GM10248 (cell line): ENCODE measurements around the gene PHF1.

ENCODE experiments used
- CTCF ChIA-PET: fragments of 300-600 bp; sonication (Branson Sonifier 250); formaldehyde crosslinking; extraction: SDS; loops from one replicate; lab custom pipeline; 2021; ENCODE audit warnings: antibody characterized with exemption; lab: Yijun Ruan, JAX
- POLR2A ChIA-PET: fragments of 350-650 bp; sonication (Branson Sonifier 250); formaldehyde crosslinking; extraction: SDS; loops from one replicate; lab custom pipeline; 2020; ENCODE audit warnings: antibody characterized with exemption; lab: Yijun Ruan, JAX
- DNase-seq: peaks from one replicate; pipeline ENCODE4 v3.0.0; 2012; ENCODE audit errors: extremely low spot score
- CTCF ChIP-seq: IDR thresholded peaks from 2 replicates; pipeline ENCODE4 v1.5.1; 2012; ENCODE audit warnings: mild to moderate bottlenecking, low read depth; ENCODE audit errors: extremely low read depth, missing control alignments, control extremely low read depth

PHF1 gene

GRCh38 chr6:33446356-33446755 is 35.5 kb downstream of the PHF1 start:
- no peak for DNase-seq
- ChIA-PET CTCF (interaction anchor here (0.9 kb wide), 1 partner anchor 8 kb away, joined by 3 read pairs; the partner anchor contains the start of gene ZBTB9), POLR2A (interaction anchor here (0.6 kb wide), 1 partner anchor 105 kb away, joined by 3 read pairs; no protein-coding TSS in a partner anchor)
- TF ChIP-seq CTCF: no peak

- DNase-seq: no peak
- POLR2A ChIA-PET: no interaction called here
- TF ChIP-seq CTCF: no peak
- CTCF ChIA-PET: interaction anchor here (1.1 to 1.5 kb wide), 2 partner anchors 10 to 18 kb away, joined by 3 to 6 read pairs; no protein-coding TSS in a partner anchor
Measured at GRCh38 chr6:33450434-33450833, 39.6 kb downstream of the PHF1 start.

- CTCF ChIA-PET: no interaction called here
- POLR2A ChIA-PET: no interaction called here
- TF ChIP-seq CTCF: no peak
- peak; percentile 7 for DNase-seq
Measured at GRCh38 chr6:33451606-33452005, 40.8 kb downstream of the PHF1 start.

GRCh38 chr6:33452496-33452895 is 41.7 kb downstream of the PHF1 start:
- CTCF ChIA-PET: no interaction called here
- no peak for TF ChIP-seq CTCF
- no peak for DNase-seq
- POLR2A ChIA-PET: no interaction called here

GRCh38 chr6:33453393-33454008 is 42.7 kb downstream of the PHF1 start:
- DNase-seq: no peak
- ChIA-PET CTCF (interaction anchor here (0.7 to 1.7 kb wide), 9 partner anchors 13 to 189 kb away, joined by 3 to 7 read pairs (median 3); no protein-coding TSS in a partner anchor), POLR2A (no interaction called here)
- TF ChIP-seq CTCF: no peak

GRCh38 chr6:33454009-33454946 is 43.5 kb downstream of the PHF1 start, which contains the start of gene ZBTB9:
TSS of gene ZBTB9 (plus strand) at chr6:33454576. CDS start at chr6:33455101, 525 bp downstream.
- POLR2A ChIA-PET: interaction anchor here (0.6 kb wide), 1 partner anchor 81 kb away, joined by 3 read pairs; no protein-coding TSS in a partner anchor
- DNase-seq: peak; percentile 99
- no peak for TF ChIP-seq CTCF
- CTCF ChIA-PET: interaction anchor here (0.7 to 1.7 kb wide), 11 partner anchors 8 to 246 kb away, joined by 3 to 7 read pairs (median 3); no protein-coding TSS in a partner anchor
